ENCODE results near the gene SLC17A2.

Gene SLC17A2

DNA sequence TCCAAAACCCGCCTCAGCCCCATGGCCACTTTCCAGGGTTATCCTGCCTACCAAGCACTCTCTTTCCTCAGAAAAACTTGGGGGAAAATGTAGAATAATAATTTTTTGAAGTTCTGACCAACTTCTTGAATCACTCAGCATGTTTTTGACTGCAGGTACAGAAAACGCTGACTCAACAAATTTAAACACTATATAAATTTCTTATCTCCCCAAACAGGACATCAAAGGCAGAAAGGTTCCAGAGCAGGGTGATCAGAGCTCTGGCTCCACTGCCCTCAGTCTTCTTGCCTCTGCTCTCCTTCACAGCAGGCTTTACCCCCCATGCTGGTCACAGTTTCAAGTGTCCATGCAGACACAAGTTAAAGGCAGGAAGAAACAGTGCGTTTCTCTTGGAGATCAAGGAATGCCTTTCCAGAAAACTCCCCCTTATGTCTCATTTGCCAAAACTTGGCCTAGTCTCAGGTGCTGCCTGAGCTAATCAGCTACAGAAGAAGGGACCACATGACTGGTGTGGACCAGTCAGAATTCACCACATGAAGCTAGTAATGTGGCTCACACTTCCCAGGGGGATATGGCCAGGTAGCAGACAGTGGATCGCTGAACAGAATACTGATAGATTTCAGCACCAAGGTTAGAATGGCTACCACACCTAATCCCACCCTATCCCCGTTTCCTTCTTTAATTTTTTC is 32.1 kb downstream of the SLC17A2 start:
- no peak overlapping the region for H4K8ac ChIP-seq (ENCODE audit: low read depth, low read length)
- H3K9ac ChIP-seq (ENCODE audit: low read length) = no peak overlapping the region
- no peaks in the 10 kb centered on the region for H3K9me3 ChIP-seq (ENCODE audit: insufficient read depth, low read depth, low read length)
- no peak overlapping the region for H3K23ac ChIP-seq (ENCODE audit: low read length)
- no peak overlapping the region for H2BK120ac ChIP-seq (ENCODE audit: insufficient read depth, low read length, poor library complexity)
- no CpG with 5 or more reads among the region's 5 CpGs for WGBS (ENCODE audit: extremely low coverage, insufficient coverage, insufficient read length)
- DNase-seq = no peak
- no peak overlapping the region for H3K4ac ChIP-seq (ENCODE audit: low read depth, low read length)
- no peaks in the 10 kb centered on the region for H3K36me3 ChIP-seq (ENCODE audit: control insufficient read depth in 1 of 2, insufficient read depth in 2 of 2, low read length in 2 of 2)
- H3K27ac ChIP-seq (ENCODE audit: low read depth, low read length) = no peak overlapping the region
- no peak overlapping the region for H3K4me2 ChIP-seq (ENCODE audit: low read length)
- H2BK12ac ChIP-seq (ENCODE audit: low read length) = no peak overlapping the region
- H3K4me3 ChIP-seq (ENCODE audit: low read depth, low read length) = no peak overlapping the region
- peaks cover 0 to 2% of the 10 kb centered on the region in 2 experiments for H3K4me1 ChIP-seq (ENCODE audit: control insufficient read depth in 1 of 2, insufficient read depth in 2 of 2, low read length in 2 of 2)
- no peak overlapping the region for H2AK5ac ChIP-seq (ENCODE audit: low read length)
- no peak overlapping the region for H2BK5ac ChIP-seq (ENCODE audit: low read depth, low read length, poor library complexity)
- H3K79me2 ChIP-seq (ENCODE audit: control insufficient read depth, insufficient read depth, low read length, poor library complexity) = no peaks in the 10 kb centered on the region
- H3K18ac ChIP-seq (ENCODE audit: low read length) = no peak overlapping the region
- no peak overlapping the region for H4K12ac ChIP-seq (ENCODE audit: low read depth, low read length)
- H3K27me3 ChIP-seq (ENCODE audit: insufficient read depth, low read length) = no peaks in the 10 kb centered on the region
- H4K91ac ChIP-seq (ENCODE audit: low read depth, low read length) = no peak overlapping the region
- H3K14ac ChIP-seq (ENCODE audit: low read length) = no peak overlapping the region
- H3K79me1 ChIP-seq (ENCODE audit: low read length) = no peaks in the 10 kb centered on the region
- H2AFZ ChIP-seq (ENCODE audit: insufficient read depth, low read length, poor library complexity) = no peak overlapping the region

DNA sequence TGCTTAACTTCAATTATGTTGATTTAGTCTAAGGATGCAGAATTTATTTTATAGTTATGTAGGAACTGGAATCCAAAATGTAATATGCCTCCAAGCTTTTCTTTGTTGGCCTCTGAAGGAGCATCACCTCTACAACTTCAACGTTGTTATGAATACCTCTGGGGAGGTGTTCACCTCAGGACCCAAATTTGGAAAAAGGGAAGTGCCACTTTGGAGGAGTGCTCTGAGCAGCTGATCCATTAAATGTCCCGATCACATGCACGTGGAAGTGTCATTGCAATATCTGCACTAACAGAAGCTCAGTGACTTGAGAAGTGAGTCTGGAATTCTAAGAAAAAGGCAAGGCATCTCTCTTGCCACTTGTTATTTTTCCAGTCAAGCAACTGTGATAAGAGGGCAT is 34.2 kb downstream of the SLC17A2 start:
- H2AFZ ChIP-seq (ENCODE audit: insufficient read depth, low read length, poor library complexity) = no peak overlapping the region
- H2BK120ac ChIP-seq (ENCODE audit: insufficient read depth, low read length, poor library complexity) = no peak overlapping the region
- no peaks in the 10 kb centered on the region for H3K79me2 ChIP-seq (ENCODE audit: control insufficient read depth, insufficient read depth, low read length, poor library complexity)
- H4K12ac ChIP-seq (ENCODE audit: low read depth, low read length) = no peak overlapping the region
- H3K9ac ChIP-seq (ENCODE audit: low read length) = no peak overlapping the region
- no peak overlapping the region for H3K4ac ChIP-seq (ENCODE audit: low read depth, low read length)
- H3K23ac ChIP-seq (ENCODE audit: low read length) = no peak overlapping the region
- no peaks in the 10 kb centered on the region for H3K79me1 ChIP-seq (ENCODE audit: low read length)
- no peaks in the 10 kb centered on the region for H3K27me3 ChIP-seq (ENCODE audit: insufficient read depth, low read length)
- WGBS (ENCODE audit: extremely low coverage, insufficient coverage, insufficient read length) = no CpG with 5 or more reads among the region's 3 CpGs
- no peak overlapping the region for H4K91ac ChIP-seq (ENCODE audit: low read depth, low read length)
- no peak overlapping the region for H2BK5ac ChIP-seq (ENCODE audit: low read depth, low read length, poor library complexity)
- H2AK5ac ChIP-seq (ENCODE audit: low read length) = no peak overlapping the region
- peaks cover 0 to 2% of the 10 kb centered on the region in 2 experiments for H3K4me1 ChIP-seq (ENCODE audit: control insufficient read depth in 1 of 2, insufficient read depth in 2 of 2, low read length in 2 of 2)
- no peaks in the 10 kb centered on the region for H3K36me3 ChIP-seq (ENCODE audit: control insufficient read depth in 1 of 2, insufficient read depth in 2 of 2, low read length in 2 of 2)
- H2BK12ac ChIP-seq (ENCODE audit: low read length) = no peak overlapping the region
- no peak overlapping the region for H4K8ac ChIP-seq (ENCODE audit: low read depth, low read length)
- no peaks in the 10 kb centered on the region for H3K9me3 ChIP-seq (ENCODE audit: insufficient read depth, low read depth, low read length)
- no peak overlapping the region for H3K27ac ChIP-seq (ENCODE audit: low read depth, low read length)
- H3K18ac ChIP-seq (ENCODE audit: low read length) = no peak overlapping the region
- H3K4me3 ChIP-seq (ENCODE audit: low read depth, low read length) = no peak overlapping the region
- DNase-seq = no peak
- H3K4me2 ChIP-seq (ENCODE audit: low read length) = no peak overlapping the region
- H3K14ac ChIP-seq (ENCODE audit: low read length) = no peak overlapping the region

DNA sequence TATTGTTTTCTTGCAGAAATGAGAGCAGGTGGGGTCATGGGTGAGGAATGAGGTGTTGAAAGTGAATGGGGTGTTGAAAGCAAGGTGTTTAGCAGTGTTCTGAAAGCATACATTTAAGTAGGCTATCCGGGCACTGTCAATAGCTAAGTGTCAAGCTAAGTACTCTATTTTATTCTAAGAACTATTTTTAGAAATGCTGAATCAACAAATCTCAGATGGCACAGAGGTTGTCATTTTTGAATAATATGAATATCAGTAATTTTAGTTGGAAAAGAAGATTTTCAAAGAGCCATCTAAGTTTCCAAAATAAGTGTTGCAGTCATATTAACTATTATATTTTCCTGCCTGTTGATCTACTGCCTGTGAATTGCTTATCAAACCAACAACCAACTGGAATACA is 34.7 kb downstream of the SLC17A2 start:
- Histone ChIP-seq H3K18ac (ENCODE audit: low read length) (no peak overlapping the region), H3K9ac (ENCODE audit: low read length) (no peak overlapping the region), H3K4ac (ENCODE audit: low read depth, low read length) (no peak overlapping the region), H3K14ac (ENCODE audit: low read length) (no peak overlapping the region), H3K79me2 (ENCODE audit: control insufficient read depth, insufficient read depth, low read length, poor library complexity) (no peaks in the 10 kb centered on the region), H2BK5ac (ENCODE audit: low read depth, low read length, poor library complexity) (no peak overlapping the region), H3K4me3 (ENCODE audit: low read depth, low read length) (no peak overlapping the region), H4K12ac (ENCODE audit: low read depth, low read length) (no peak overlapping the region), H4K91ac (ENCODE audit: low read depth, low read length) (no peak overlapping the region), H3K27me3 (ENCODE audit: insufficient read depth, low read length) (no peaks in the 10 kb centered on the region), H2AFZ (ENCODE audit: insufficient read depth, low read length, poor library complexity) (no peak overlapping the region), H3K4me1 (ENCODE audit: control insufficient read depth in 1 of 2, insufficient read depth in 2 of 2, low read length in 2 of 2) (peaks cover 0 to 2% of the 10 kb centered on the region in 2 experiments), H3K27ac (ENCODE audit: low read depth, low read length) (no peak overlapping the region), H3K79me1 (ENCODE audit: low read length) (no peaks in the 10 kb centered on the region), H3K9me3 (ENCODE audit: insufficient read depth, low read depth, low read length) (no peaks in the 10 kb centered on the region), H4K8ac (ENCODE audit: low read depth, low read length) (no peak overlapping the region), H3K4me2 (ENCODE audit: low read length) (no peak overlapping the region), H2BK12ac (ENCODE audit: low read length) (no peak overlapping the region), H3K23ac (ENCODE audit: low read length) (no peak overlapping the region), H3K36me3 (ENCODE audit: control insufficient read depth in 1 of 2, insufficient read depth in 2 of 2, low read length in 2 of 2) (no peaks in the 10 kb centered on the region), H2AK5ac (ENCODE audit: low read length) (no peak overlapping the region), H2BK120ac (ENCODE audit: insufficient read depth, low read length, poor library complexity) (no peak overlapping the region)
- no CpG with 5 or more reads among the region's 1 CpG for WGBS (ENCODE audit: extremely low coverage, insufficient coverage, insufficient read length)
- no peak for DNase-seq

DNA sequence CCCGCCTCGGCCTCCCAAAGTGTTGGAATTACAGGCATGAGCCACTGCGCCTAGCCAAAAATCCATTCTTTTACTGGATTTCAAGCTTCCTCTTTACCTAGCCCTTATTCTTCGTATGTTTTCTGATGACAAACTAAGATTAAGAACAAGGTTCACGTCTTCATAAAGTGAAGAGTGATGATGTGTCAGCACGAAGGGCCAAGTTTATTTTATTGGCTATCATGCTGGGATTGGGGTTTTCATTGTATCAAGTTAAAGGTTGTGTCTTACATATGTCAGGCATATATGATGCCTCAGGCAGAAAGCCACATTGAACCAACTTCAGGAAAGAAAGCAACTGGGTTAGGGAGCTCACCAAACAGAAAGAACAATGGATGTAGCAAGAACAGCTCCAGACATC is 36.7 kb downstream of the SLC17A2 start:
- H3K14ac ChIP-seq (ENCODE audit: low read length) = no peak overlapping the region
- H2BK120ac ChIP-seq (ENCODE audit: insufficient read depth, low read length, poor library complexity) = no peak overlapping the region
- H3K9ac ChIP-seq (ENCODE audit: low read length) = no peak overlapping the region
- no peaks in the 10 kb centered on the region for H3K79me2 ChIP-seq (ENCODE audit: control insufficient read depth, insufficient read depth, low read length, poor library complexity)
- H3K4me2 ChIP-seq (ENCODE audit: low read length) = no peak overlapping the region
- no peak overlapping the region for H3K18ac ChIP-seq (ENCODE audit: low read length)
- no peak overlapping the region for H3K4ac ChIP-seq (ENCODE audit: low read depth, low read length)
- no peak overlapping the region for H2AFZ ChIP-seq (ENCODE audit: insufficient read depth, low read length, poor library complexity)
- no peaks in the 10 kb centered on the region for H3K27me3 ChIP-seq (ENCODE audit: insufficient read depth, low read length)
- no CpG with 5 or more reads among the region's 6 CpGs for WGBS (ENCODE audit: extremely low coverage, insufficient coverage, insufficient read length)
- no peak overlapping the region for H4K91ac ChIP-seq (ENCODE audit: low read depth, low read length)
- no peak overlapping the region for H3K27ac ChIP-seq (ENCODE audit: low read depth, low read length)
- no peaks in the 10 kb centered on the region for H3K36me3 ChIP-seq (ENCODE audit: control insufficient read depth in 1 of 2, insufficient read depth in 2 of 2, low read length in 2 of 2)
- no peak overlapping the region for H2BK12ac ChIP-seq (ENCODE audit: low read length)
- H3K4me3 ChIP-seq (ENCODE audit: low read depth, low read length) = no peak overlapping the region
- no peaks in the 10 kb centered on the region for H3K9me3 ChIP-seq (ENCODE audit: insufficient read depth, low read depth, low read length)
- H2BK5ac ChIP-seq (ENCODE audit: low read depth, low read length, poor library complexity) = no peak overlapping the region
- peaks cover 0 to 2% of the 10 kb centered on the region in 2 experiments for H3K4me1 ChIP-seq (ENCODE audit: control insufficient read depth in 1 of 2, insufficient read depth in 2 of 2, low read length in 2 of 2)
- H4K8ac ChIP-seq (ENCODE audit: low read depth, low read length) = no peak overlapping the region
- H3K79me1 ChIP-seq (ENCODE audit: low read length) = no peaks in the 10 kb centered on the region
- H2AK5ac ChIP-seq (ENCODE audit: low read length) = no peak overlapping the region
- H4K12ac ChIP-seq (ENCODE audit: low read depth, low read length) = no peak overlapping the region
- DNase-seq = no peak
- no peak overlapping the region for H3K23ac ChIP-seq (ENCODE audit: low read length)

Data from trophoblast cell (in vitro differentiated cells and primary cell).